ENCODE measurements around the gene DIRAS2. TPM values are rescaled to one million over a fixed set of nuclear protein-coding genes. Genes with fewer than 3 reads are reported as not detected.

The DIRAS2 gene, protein sequence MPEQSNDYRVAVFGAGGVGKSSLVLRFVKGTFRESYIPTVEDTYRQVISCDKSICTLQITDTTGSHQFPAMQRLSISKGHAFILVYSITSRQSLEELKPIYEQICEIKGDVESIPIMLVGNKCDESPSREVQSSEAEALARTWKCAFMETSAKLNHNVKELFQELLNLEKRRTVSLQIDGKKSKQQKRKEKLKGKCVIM
- 0.01 to 0.02 TPM in 2 of 5 replicates, not detected in the others for total RNA-seq (2022; extraction: Qiagen RNA extraction)

DNA sequence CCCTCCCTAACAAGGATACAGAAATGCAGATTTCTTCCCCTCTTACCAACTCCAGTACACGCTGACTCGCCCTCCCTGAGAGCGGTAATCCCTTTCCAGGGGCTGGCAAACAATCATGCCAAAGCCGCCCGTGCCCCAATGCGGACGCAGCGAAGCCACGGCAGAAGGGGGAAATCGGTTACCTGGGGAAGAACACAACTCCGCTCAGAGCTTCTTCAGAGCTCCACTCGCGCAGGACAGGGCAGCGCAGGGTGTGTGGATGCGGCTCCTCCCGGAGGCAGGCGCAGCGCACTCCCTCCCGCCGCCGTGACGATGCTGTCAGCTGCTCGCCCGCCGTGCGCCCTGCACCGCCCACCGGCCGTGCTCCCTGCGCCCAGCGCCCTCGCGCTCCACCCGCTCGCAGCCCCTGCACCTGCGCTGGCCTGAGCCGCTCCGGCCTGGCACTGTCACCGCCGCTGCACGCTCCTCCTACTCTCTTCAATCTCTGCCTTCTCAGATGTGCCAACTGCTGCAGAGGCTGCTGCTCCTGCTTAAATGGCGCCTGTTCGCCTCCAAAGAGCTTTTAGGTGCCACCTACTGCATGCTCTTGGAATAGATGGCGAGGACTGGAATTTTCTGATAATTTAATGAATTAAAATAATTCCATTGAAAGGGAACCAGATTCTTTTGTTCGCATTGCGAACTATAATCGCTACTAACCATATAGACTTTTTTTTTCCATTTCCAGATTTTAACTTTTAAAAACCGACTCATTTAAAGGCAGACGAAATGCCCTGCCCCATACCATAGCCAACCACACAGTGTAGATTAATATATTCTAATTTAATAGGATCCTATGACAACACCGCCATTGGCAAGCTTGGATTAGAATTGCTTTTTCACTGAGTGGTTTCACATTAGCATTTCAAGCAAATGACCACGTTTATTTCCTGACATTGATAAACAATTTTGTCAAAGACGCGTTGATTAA is at the start of gene DIRAS2:
Gene DIRAS2, minus strand, starts transcription at position 255 of the 970 bp plus-strand sequence. CDS start 28,997 bp downstream, outside the sequence.

Other genes with a start within 250 kb of the DIRAS2 start
- 0.02 to 0.08 TPM (median 0.05 TPM) in 4 of 5 replicates, not detected in the other for gene SYK, start 159.0 kb upstream of the DIRAS2 start, total RNA-seq (2022; extraction: Qiagen RNA extraction)

Measured in A549 treated with Hydrocortisone at 1 μM for 4 hours (cell line).